K562 (cell line): ENCODE data around the gene ATP5MG. TPM values are rescaled to one million over a fixed set of nuclear protein-coding genes. Genes with fewer than 3 reads are reported as not detected.
A peak's percentile ranks its signal among the peaks of the same experiment; 100 is the strongest.

Experiments used
- BRF1 ChIP-seq: IDR thresholded peaks from 3 replicates; pipeline ENCODE4 v1.6.1; 2011; ENCODE audit warnings: borderline replicate concordance, mild to moderate bottlenecking; ENCODE audit not compliant: insufficient read length; ENCODE audit errors: extremely low read depth
- HINFP ChIP-seq: fragments of 450-650 bp; conservative IDR thresholded peaks from 2 replicates; pipeline ENCODE4 v1.6.1; 2016; ENCODE audit warnings: missing genetic modification characterization, low read depth, mild to moderate bottlenecking, control low read depth, missing compliant biosample characterization
- HSF4 ChIP-seq: fragments of 250-450 bp; sonication (Bioruptor Pico); IDR thresholded peaks from 2 replicates; pipeline ENCODE4 v2.1.2; 2022; ENCODE audit warnings: mild to moderate bottlenecking, moderate library complexity, borderline replicate concordance
- NBN ChIP-seq: fragments of 450-650 bp; IDR thresholded peaks from 2 replicates; pipeline ENCODE4 v1.6.1; 2016; ENCODE audit warnings: low read depth, mild to moderate bottlenecking
- NKRF ChIP-seq: fragments of 450-650 bp; IDR thresholded peaks from 2 replicates; pipeline ENCODE4 v1.6.1; 2016; ENCODE audit warnings: borderline replicate concordance
- polyA plus RNA-seq, 8 experiments: library from polyadenylated mRNA; depleted of rRNA in 4 of 8; stranded (reverse) in 5 of 8; unstranded in 3 of 8; fragments of >200 nt; fragmentation: Nextera tagmentation in 2 of 8; fragmentation: Illumina TruSeq in 1 of 8; extraction: Ambion mirVana in 2 of 8; extraction: Trizol in 1 of 8; gene quantifications; 2 replicates each; pipeline versions ENCODE4 v1.2.1 to v1.2.3, GENCODE V29; 2011 to 2014; ENCODE audit warnings: inconsistent platforms in 1 of 8, missing spikeins in 1 of 8
- total RNA-seq, 7 experiments: library from RNA; depleted of rRNA in 6 of 7; stranded (reverse); fragments of >200 nt in 6 of 7; fragmentation: Illumina TruSeq in 2 of 7; extraction: Trizol in 2 of 7; gene quantifications; 2 replicates each; pipeline versions ENCODE4 v1.2.1 to v1.2.3, GENCODE V29; 2011 to 2021; ENCODE audit warnings: low replicate concordance in 1 of 7
- TF ChIP-seq, protein P1 (sequence below): fragments of 150-350 bp; IDR thresholded peaks from 2 replicates; pipeline ENCODE4 v1.6.1; 2014; ENCODE audit warnings: low read depth, mild to moderate bottlenecking, low read length, borderline replicate concordance
- TF ChIP-seq, protein P2 (sequence below): fragments of 250-450 bp; sonication (Bioruptor Pico); IDR thresholded peaks from 2 replicates; pipeline ENCODE4 v1.4.0; 2020; ENCODE audit warnings: borderline replicate concordance
- TF ChIP-seq, protein P3 (sequence below): fragments of 200-400 bp; formaldehyde crosslinking; IDR thresholded peaks from 2 replicates; pipeline ENCODE4 v1.6.1; 2017; ENCODE audit warnings: mild to moderate bottlenecking, low read depth, low read length, moderate library complexity
- TF ChIP-seq, protein P4 (sequence below), 2 experiments: fragments of 450-650 bp in 1 of 2; IDR thresholded peaks; 2 replicates each; pipeline ENCODE4 v1.6.1; 2011 to 2017; ENCODE audit warnings: low read depth in 2 of 2, antibody characterized with exemption in 1 of 2, borderline replicate concordance in 1 of 2, low read length in 1 of 2, mild to moderate bottlenecking in 1 of 2, mixed read lengths in 1 of 2; ENCODE audit not compliant: control insufficient read depth in 1 of 2

ATP5MG gene
- total and polyA plus RNA-seq, 9 of the 15 experiments (the other 6 are each of a cell fraction or from before 2014, with no cell fraction given) = 301 to 2,138 (median 434) TPM

DNA sequence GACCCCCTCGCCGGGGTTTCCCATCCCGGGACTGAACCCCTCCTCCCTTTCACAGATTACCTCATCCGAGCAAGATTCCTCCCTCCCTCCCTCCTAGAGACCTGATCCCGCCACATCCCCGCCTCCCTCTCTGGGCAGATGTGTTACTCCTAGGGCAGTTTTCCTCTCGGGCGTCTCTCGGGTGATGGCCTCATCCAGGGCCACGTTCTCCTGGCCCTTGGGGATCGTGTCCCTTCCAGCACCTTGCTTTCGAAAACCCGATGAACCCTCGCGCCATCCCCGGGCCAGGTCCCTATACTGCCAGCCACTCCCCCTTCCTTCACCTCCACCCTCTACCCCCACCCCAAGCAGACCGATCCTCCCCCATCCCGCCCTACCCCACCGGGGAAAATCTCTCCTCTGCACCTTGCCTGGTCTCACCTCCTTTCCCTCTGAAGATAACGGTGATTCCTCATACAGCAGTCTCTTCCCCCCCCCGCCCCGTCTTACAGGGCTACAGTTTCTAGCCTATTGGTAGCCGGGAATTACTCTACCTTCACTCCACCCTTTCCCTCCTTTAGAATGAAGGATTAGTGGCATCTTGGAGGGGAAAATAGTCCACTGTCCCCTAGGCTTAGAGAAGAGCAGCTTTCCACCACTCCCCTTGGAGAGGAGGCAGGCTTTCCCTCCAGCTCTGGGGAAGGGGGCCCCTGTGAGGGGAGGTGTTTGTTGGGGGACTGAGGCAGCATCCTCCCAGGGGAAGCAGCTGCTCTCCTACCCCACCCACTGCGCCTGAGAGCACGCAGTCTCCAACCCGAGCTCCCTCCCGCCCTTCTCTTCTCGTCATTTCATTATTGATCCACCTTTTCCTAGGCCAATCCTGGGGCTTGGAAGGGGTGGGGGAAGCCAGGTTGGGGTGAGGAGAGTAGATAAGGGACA lies 36.1 kb downstream of the ATP5MG start (continued):
- TF ChIP-seq, protein P1, sequence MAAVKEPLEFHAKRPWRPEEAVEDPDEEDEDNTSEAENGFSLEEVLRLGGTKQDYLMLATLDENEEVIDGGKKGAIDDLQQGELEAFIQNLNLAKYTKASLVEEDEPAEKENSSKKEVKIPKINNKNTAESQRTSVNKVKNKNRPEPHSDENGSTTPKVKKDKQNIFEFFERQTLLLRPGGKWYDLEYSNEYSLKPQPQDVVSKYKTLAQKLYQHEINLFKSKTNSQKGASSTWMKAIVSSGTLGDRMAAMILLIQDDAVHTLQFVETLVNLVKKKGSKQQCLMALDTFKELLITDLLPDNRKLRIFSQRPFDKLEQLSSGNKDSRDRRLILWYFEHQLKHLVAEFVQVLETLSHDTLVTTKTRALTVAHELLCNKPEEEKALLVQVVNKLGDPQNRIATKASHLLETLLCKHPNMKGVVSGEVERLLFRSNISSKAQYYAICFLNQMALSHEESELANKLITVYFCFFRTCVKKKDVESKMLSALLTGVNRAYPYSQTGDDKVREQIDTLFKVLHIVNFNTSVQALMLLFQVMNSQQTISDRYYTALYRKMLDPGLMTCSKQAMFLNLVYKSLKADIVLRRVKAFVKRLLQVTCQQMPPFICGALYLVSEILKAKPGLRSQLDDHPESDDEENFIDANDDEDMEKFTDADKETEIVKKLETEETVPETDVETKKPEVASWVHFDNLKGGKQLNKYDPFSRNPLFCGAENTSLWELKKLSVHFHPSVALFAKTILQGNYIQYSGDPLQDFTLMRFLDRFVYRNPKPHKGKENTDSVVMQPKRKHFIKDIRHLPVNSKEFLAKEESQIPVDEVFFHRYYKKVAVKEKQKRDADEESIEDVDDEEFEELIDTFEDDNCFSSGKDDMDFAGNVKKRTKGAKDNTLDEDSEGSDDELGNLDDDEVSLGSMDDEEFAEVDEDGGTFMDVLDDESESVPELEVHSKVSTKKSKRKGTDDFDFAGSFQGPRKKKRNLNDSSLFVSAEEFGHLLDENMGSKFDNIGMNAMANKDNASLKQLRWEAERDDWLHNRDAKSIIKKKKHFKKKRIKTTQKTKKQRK = no peak
- TF ChIP-seq HINFP (tag) = no peak
- no peak for TF ChIP-seq BRF1
- TF ChIP-seq HSF4 (CRISPR knock-in tag) = no peak
- TF ChIP-seq, protein P2, sequence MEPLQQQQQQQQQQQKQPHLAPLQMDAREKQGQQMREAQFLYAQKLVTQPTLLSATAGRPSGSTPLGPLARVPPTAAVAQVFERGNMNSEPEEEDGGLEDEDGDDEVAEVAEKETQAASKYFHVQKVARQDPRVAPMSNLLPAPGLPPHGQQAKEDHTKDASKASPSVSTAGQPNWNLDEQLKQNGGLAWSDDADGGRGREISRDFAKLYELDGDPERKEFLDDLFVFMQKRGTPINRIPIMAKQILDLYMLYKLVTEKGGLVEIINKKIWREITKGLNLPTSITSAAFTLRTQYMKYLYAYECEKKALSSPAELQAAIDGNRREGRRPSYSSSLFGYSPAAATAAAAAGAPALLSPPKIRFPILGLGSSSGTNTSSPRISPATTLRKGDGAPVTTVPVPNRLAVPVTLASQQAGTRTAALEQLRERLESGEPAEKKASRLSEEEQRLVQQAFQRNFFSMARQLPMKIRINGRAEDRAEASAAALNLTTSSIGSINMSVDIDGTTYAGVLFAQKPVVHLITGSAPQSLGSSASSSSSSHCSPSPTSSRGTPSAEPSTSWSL (CRISPR knock-in tag) = no peak
- TF ChIP-seq NBN = no peak
- TF ChIP-seq, protein P3, sequence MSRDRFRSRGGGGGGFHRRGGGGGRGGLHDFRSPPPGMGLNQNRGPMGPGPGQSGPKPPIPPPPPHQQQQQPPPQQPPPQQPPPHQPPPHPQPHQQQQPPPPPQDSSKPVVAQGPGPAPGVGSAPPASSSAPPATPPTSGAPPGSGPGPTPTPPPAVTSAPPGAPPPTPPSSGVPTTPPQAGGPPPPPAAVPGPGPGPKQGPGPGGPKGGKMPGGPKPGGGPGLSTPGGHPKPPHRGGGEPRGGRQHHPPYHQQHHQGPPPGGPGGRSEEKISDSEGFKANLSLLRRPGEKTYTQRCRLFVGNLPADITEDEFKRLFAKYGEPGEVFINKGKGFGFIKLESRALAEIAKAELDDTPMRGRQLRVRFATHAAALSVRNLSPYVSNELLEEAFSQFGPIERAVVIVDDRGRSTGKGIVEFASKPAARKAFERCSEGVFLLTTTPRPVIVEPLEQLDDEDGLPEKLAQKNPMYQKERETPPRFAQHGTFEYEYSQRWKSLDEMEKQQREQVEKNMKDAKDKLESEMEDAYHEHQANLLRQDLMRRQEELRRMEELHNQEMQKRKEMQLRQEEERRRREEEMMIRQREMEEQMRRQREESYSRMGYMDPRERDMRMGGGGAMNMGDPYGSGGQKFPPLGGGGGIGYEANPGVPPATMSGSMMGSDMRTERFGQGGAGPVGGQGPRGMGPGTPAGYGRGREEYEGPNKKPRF = no peak
- TF ChIP-seq, protein P4, sequence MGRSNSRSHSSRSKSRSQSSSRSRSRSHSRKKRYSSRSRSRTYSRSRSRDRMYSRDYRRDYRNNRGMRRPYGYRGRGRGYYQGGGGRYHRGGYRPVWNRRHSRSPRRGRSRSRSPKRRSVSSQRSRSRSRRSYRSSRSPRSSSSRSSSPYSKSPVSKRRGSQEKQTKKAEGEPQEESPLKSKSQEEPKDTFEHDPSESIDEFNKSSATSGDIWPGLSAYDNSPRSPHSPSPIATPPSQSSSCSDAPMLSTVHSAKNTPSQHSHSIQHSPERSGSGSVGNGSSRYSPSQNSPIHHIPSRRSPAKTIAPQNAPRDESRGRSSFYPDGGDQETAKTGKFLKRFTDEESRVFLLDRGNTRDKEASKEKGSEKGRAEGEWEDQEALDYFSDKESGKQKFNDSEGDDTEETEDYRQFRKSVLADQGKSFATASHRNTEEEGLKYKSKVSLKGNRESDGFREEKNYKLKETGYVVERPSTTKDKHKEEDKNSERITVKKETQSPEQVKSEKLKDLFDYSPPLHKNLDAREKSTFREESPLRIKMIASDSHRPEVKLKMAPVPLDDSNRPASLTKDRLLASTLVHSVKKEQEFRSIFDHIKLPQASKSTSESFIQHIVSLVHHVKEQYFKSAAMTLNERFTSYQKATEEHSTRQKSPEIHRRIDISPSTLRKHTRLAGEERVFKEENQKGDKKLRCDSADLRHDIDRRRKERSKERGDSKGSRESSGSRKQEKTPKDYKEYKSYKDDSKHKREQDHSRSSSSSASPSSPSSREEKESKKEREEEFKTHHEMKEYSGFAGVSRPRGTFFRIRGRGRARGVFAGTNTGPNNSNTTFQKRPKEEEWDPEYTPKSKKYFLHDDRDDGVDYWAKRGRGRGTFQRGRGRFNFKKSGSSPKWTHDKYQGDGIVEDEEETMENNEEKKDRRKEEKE (IDR thresholded peaks at IDR 0.05; ENCODE audit: borderline replicate concordance in 1 of 2, control insufficient read depth in 1 of 2, low read depth in 2 of 2, low read length in 1 of 2) = 0 out of 4 replicates have a peak, but pooled peaks of 1 of the 2 experiments have one; percentile 35
- peak; percentile 49 for TF ChIP-seq NKRF
